Lower lobe of right lung (tissue), 2 donors: ENCODE data around the gene DCUN1D1. TPM values are rescaled to one million over a fixed set of nuclear protein-coding genes. Genes with fewer than 3 reads are reported as not detected.

ENCODE experiments used
- ATAC-seq, 2 donors: fragments of 200-7000 bp; cut with Tn5 transposase; one replicate each; pipeline ENCODE4 v1.9.1; 2020 to 2022; ENCODE audit warnings: mild to moderate bottlenecking in 2 of 2, moderate library complexity in 2 of 2
- DNase-seq: peaks from one replicate; pipeline ENCODE4 v3.0.0-alpha.2; 2020
- H3K27ac ChIP-seq: fragments of 200-600 bp; one replicate; pipeline ENCODE4 v1.8.0; 2022
- H3K27me3 ChIP-seq: fragments of 200-600 bp; one replicate; pipeline ENCODE4 v1.8.0; 2022; ENCODE audit warnings: low read depth
- H3K36me3 ChIP-seq: fragments of 200-600 bp; one replicate; pipeline ENCODE4 v1.8.0; 2022; ENCODE audit warnings: mild to moderate bottlenecking
- H3K4me1 ChIP-seq: fragments of 200-600 bp; one replicate; pipeline ENCODE4 v1.8.0; 2022
- H3K4me3 ChIP-seq: fragments of 200-600 bp; one replicate; pipeline ENCODE4 v1.8.0; 2022; ENCODE audit warnings: mild to moderate bottlenecking
- H3K9me3 ChIP-seq: fragments of 200-600 bp; one replicate; pipeline ENCODE4 v1.8.0; 2022
- CTCF ChIP-seq: fragments of 200-600 bp; IDR thresholded peaks from one replicate; pipeline ENCODE4 v1.8.0; 2022; ENCODE audit warnings: antibody characterized with exemption, mild to moderate bottlenecking
- intact Hi-C: fragments of 100-400 bp; cut with DNase I; formaldehyde crosslinking; loops from one replicate; pipeline ENCODE4 v1.11.0; 2022
- total RNA-seq: library from RNA; stranded (reverse); fragmentation: NEBNext Ultra II Directional; extraction: Animal tissue kit (Norgen Biotek cat#: 25700); gene quantifications from one replicate; pipeline ENCODE4 v1.2.1, GENCODE V29; 2021
- donor health status: DM: no; HTN: yes; CAD: no; lungs with severe emphysema.

The DCUN1D1 gene
- total RNA-seq, 1 donor from 2014 or later: 53.2 TPM

- Histone ChIP-seq H3K36me3 (peaks cover 39% of the 10 kb centered on the region), H3K27ac (no peak overlapping the region), H3K9me3 (no peaks in the 10 kb centered on the region), H3K27me3 (no peaks in the 10 kb centered on the region), H3K4me1 (no peaks in the 10 kb centered on the region), H3K4me3 (no peak overlapping the region)
- intact Hi-C loops: no loop called here
- ATAC-seq (no peak), DNase-seq (no peak)
- TF ChIP-seq CTCF: no peak
Measured at GRCh38 chr3:182947888-182948287, 32.5 kb downstream of the DCUN1D1 start.

GRCh38 chr3:182941719-182942118 is 38.6 kb downstream of the DCUN1D1 start:
- intact Hi-C loops: no loop called here
- Histone ChIP-seq H3K9me3 (no peaks in the 10 kb centered on the region), H3K4me3 (no peak overlapping the region), H3K36me3 (peaks cover 28% of the 10 kb centered on the region), H3K4me1 (no peaks in the 10 kb centered on the region), H3K27ac (no peak overlapping the region), H3K27me3 (no peaks in the 10 kb centered on the region)
- ATAC-seq: no peak
- TF ChIP-seq CTCF: no peak
- no peak for DNase-seq

- no peak overlapping the region for H3K4me3 ChIP-seq
- H3K9me3 ChIP-seq: no peaks in the 10 kb centered on the region
- intact Hi-C loops: no loop called here
- no peak for DNase-seq
- no peaks in the 10 kb centered on the region for H3K27me3 ChIP-seq
- no peak overlapping the region for H3K27ac ChIP-seq
- peaks cover 14% of the 10 kb centered on the region for H3K36me3 ChIP-seq
- ATAC-seq: no peak
- no peaks in the 10 kb centered on the region for H3K4me1 ChIP-seq
- no peak for TF ChIP-seq CTCF
Measured at GRCh38 chr3:182940266-182940808, 40.0 kb downstream of the DCUN1D1 start.

GRCh38 chr3:182937293-182938051 is 42.9 kb downstream of the DCUN1D1 start:
- TF ChIP-seq CTCF: no peak
- H3K27ac ChIP-seq: no peak overlapping the region
- no peaks in the 10 kb centered on the region for H3K4me1 ChIP-seq
- ATAC-seq (no peak), DNase-seq (no peak)
- peaks cover 6% of the 10 kb centered on the region for H3K9me3 ChIP-seq
- intact Hi-C loops: no loop called here
- peaks cover 5% of the 10 kb centered on the region for H3K36me3 ChIP-seq
- H3K27me3 ChIP-seq: no peaks in the 10 kb centered on the region
- no peak overlapping the region for H3K4me3 ChIP-seq

GRCh38 chr3:182936918-182937285 is 43.4 kb downstream of the DCUN1D1 start:
- Histone ChIP-seq H3K9me3 (peaks cover 12% of the 10 kb centered on the region), H3K27me3 (no peaks in the 10 kb centered on the region), H3K36me3 (peaks cover 5% of the 10 kb centered on the region), H3K4me3 (no peak overlapping the region), H3K27ac (no peak overlapping the region), H3K4me1 (no peaks in the 10 kb centered on the region)
- ATAC-seq: no peak
- no peak for TF ChIP-seq CTCF
- intact Hi-C loops: no loop called here
- no peak for DNase-seq
